Suprapubic skin (tissue), 4 donors: ENCODE data around the gene LENG1. TPM values are rescaled to one million over a fixed set of nuclear protein-coding genes. Genes with fewer than 3 reads are reported as not detected.
"Not testable (repeated sequence)": the region's sequence is repeated elsewhere in the genome, so short reads cannot be mapped to it uniquely, and the experiment has no call there.

Experiments
- DNase-seq, 2 donors: peaks; one replicate each; pipeline ENCODE4 v3.0.0-alpha.2; 2019; ENCODE audit warnings: low spot score in 2 of 2
- H3K27ac ChIP-seq: fragments of 200-600 bp; sonication (generic); one replicate; pipeline ENCODE4 v1.5.1; 2019
- H3K27me3 ChIP-seq: fragments of 200-600 bp; sonication (generic); one replicate; pipeline ENCODE4 v1.5.1; 2019
- H3K36me3 ChIP-seq: fragments of 200-600 bp; sonication (generic); one replicate; pipeline ENCODE4 v1.5.1; 2019
- H3K4me1 ChIP-seq: fragments of 200-600 bp; sonication (generic); one replicate; pipeline ENCODE4 v1.5.1; 2019
- H3K4me3 ChIP-seq: fragments of 200-600 bp; sonication (generic); one replicate; pipeline ENCODE4 v1.5.1; 2019; ENCODE audit warnings: mild to moderate bottlenecking
- H3K9me3 ChIP-seq: fragments of 200-600 bp; sonication (generic); one replicate; pipeline ENCODE4 v1.5.1; 2019
- EP300 ChIP-seq: sonication (generic); formaldehyde crosslinking; IDR thresholded peaks from one replicate; pipeline ENCODE4 v1.6.1; 2017; ENCODE audit warnings: antibody characterized with exemption
- POLR2A ChIP-seq, 2 donors: fragments of 450-650 bp; IDR thresholded peaks; one replicate each; pipeline ENCODE4 v1.6.1; 2017; ENCODE audit warnings: antibody characterized with exemption in 2 of 2, mild to moderate bottlenecking in 2 of 2, moderate library complexity in 2 of 2
- POLR2AphosphoS5 ChIP-seq, 3 donors: sonication (generic); formaldehyde crosslinking; IDR thresholded peaks; one replicate each; pipeline ENCODE4 v1.6.1; 2017; ENCODE audit warnings: antibody characterized with exemption in 3 of 3
- WGBS: methylation state at CpG from one replicate; pipeline ENCODE4 v1.1.5; 2018; 5-methylcytosine and 5-hydroxymethylcytosine counted together
- total RNA-seq, 4 donors: library from RNA; depleted of rRNA; stranded (reverse); fragments of >200 nt; gene quantifications; one replicate each; pipeline ENCODE4 v1.1.0, GENCODE V29; 2016
- TF ChIP-seq, protein P1 (sequence below), 2 donors: fragments of 200-600 bp in 1 of 2; fragments of 450-650 bp in 1 of 2; sonication (generic) in 1 of 2; IDR thresholded peaks; one replicate each; pipeline ENCODE4 v1.5.1; 2016 to 2019; ENCODE audit warnings: antibody characterized with exemption in 2 of 2, mild to moderate bottlenecking in 1 of 2, moderate library complexity in 1 of 2

Gene LENG1
- total RNA-seq, 4 donors from 2014 or later = 2.6 to 4.6 (median 4.0) TPM

GRCh38 chr19:54173359-54173699 is 13.8 kb upstream of the LENG1 start:
- H3K4me3 ChIP-seq = peak overlapping the region; percentile 34
- TF ChIP-seq, protein P1, sequence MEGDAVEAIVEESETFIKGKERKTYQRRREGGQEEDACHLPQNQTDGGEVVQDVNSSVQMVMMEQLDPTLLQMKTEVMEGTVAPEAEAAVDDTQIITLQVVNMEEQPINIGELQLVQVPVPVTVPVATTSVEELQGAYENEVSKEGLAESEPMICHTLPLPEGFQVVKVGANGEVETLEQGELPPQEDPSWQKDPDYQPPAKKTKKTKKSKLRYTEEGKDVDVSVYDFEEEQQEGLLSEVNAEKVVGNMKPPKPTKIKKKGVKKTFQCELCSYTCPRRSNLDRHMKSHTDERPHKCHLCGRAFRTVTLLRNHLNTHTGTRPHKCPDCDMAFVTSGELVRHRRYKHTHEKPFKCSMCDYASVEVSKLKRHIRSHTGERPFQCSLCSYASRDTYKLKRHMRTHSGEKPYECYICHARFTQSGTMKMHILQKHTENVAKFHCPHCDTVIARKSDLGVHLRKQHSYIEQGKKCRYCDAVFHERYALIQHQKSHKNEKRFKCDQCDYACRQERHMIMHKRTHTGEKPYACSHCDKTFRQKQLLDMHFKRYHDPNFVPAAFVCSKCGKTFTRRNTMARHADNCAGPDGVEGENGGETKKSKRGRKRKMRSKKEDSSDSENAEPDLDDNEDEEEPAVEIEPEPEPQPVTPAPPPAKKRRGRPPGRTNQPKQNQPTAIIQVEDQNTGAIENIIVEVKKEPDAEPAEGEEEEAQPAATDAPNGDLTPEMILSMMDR (IDR thresholded peaks at IDR 0.05) = no peak
- TF ChIP-seq EP300 (no peak), POLR2A (IDR thresholded peaks at IDR 0.05) (no peak), POLR2AphosphoS5 (IDR thresholded peaks at IDR 0.05) (no peak)
- H3K27me3 ChIP-seq = peaks cover 4% of the 10 kb centered on the region
- no peaks in the 10 kb centered on the region for H3K36me3 ChIP-seq
- no peak for DNase-seq
- 46% methylated on average over 13 of the region's 15 CpGs for WGBS
- no peaks in the 10 kb centered on the region for H3K9me3 ChIP-seq
- H3K27ac ChIP-seq = no peak overlapping the region
- H3K4me1 ChIP-seq = peaks cover 15% of the 10 kb centered on the region

DNA sequence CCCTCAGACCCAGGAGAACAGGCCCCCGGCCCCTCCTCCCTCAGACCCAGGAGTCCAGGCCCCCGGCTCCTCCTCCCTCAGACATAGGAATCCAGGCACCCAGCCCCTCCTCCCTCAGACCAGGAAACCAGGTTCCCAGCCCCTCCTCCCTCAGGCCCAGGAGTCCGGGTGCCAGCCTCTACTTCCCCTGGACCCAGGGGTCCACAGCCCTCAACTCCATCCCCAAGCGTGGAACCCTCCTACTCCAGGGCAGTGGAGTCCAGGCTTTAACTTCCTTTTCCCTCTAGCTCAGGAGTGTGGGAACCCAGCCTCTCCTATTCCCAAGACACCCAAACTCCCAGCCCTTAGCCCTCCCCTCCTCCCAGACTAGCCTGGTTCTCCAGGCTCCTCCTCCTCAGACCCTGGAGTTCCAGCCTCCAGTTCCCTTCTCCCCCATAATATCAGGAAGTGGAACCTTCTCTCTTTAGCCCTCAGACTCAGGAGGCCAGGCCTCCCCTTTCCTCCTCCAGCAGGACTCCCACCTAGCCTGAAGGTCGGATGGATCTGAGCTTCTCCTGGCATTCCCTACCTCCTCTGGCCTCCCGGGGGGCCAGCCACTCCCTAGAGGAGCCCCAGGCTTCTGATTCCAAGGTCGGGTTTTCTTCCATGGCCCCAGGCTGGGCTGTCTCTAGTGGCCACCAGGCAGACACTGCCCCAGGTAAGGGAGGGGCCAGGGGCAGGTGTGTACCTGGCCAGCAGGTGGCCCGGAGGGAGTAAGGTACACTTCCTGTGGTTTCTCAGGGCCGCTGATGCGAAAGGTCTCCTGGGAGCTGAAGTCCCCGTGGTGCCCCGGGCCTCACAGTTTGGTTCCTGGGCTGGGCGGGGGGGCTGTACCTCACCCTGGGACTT is 13.2 kb upstream of the LENG1 start, which contains the start of gene TMC4:
Gene TMC4 (minus strand): TSS at position 690 of the 888 bp plus-strand sequence. CDS start 43 bp downstream, at position 647.
- H3K4me3 ChIP-seq = peak within 1 kb of the TSS; percentile 34
- no peaks in the 10 kb centered on the region for H3K36me3 ChIP-seq
- DNase-seq = no peak
- H3K27me3 ChIP-seq = peaks cover 4% of the 10 kb centered on the region
- peak within 1 kb of the TSS; percentile 48 for H3K27ac ChIP-seq
- H3K4me1 ChIP-seq = peaks cover 17% of the 10 kb centered on the region
- TF ChIP-seq POLR2AphosphoS5 (IDR thresholded peaks at IDR 0.05) = no peak
- TF ChIP-seq, protein P1 (IDR thresholded peaks at IDR 0.05) = peak in 1 of 2 donors; percentile 11
- no peaks in the 10 kb centered on the region for H3K9me3 ChIP-seq
- 19% methylated on average over 4 of the region's 13 CpGs for WGBS

DNA sequence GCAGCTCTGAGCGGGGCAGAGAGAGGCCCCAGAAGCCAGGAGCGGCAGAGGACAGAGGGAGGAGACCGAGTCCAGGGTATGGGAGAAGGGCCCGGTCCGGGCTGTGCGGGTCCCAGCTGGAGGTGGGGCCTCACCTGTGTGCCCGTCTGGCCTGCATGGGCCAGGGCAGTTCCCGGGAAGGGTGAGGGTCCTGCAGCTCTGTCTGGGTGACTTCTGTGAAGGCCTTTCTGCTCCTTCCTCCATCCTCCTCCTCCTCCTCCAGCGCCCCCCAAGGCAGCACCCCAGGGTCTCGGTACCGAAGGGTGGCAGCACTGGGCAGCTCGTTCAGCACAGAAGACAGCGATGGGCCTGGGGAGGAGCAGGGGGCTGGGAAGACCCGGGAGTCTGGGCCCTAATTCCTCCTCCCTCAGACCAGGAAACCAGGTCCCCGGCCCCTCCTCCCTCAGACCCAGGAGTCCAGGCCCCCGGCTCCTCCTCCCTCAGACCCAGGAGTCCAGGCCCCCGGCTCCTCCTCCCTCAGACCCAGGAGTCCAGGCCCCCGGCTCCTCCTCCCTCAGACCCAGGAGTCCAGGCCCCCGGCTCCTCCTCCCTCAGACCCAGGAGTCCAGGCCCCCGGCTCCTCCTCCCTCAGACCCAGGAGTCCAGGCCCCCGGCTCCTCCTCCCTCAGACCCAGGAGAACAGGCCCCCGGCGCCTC is 12.4 kb upstream of the LENG1 start:
- WGBS = 57% methylated on average over 20 of the region's 23 CpGs
- H3K4me1 ChIP-seq = peaks cover 17% of the 10 kb centered on the region
- not testable (repeated sequence) for H3K36me3 ChIP-seq, DNase-seq, H3K27ac ChIP-seq, H3K27me3 ChIP-seq, H3K4me3 ChIP-seq, H3K9me3 ChIP-seq

- H3K4me3 ChIP-seq = no peak overlapping the region
- DNase-seq = no peak
- TF ChIP-seq POLR2A (IDR thresholded peaks at IDR 0.05) (no peak), EP300 (no peak)
- no peak overlapping the region for H3K27ac ChIP-seq
- 83% methylated on average over 21 of the region's 21 CpGs for WGBS
- H3K4me1 ChIP-seq = peaks cover 22% of the 10 kb centered on the region
- H3K36me3 ChIP-seq = no peaks in the 10 kb centered on the region
- peaks cover 4% of the 10 kb centered on the region for H3K27me3 ChIP-seq
- no peaks in the 10 kb centered on the region for H3K9me3 ChIP-seq
Measured at GRCh38 chr19:54169149-54169740, 9.7 kb upstream of the LENG1 start.

DNA sequence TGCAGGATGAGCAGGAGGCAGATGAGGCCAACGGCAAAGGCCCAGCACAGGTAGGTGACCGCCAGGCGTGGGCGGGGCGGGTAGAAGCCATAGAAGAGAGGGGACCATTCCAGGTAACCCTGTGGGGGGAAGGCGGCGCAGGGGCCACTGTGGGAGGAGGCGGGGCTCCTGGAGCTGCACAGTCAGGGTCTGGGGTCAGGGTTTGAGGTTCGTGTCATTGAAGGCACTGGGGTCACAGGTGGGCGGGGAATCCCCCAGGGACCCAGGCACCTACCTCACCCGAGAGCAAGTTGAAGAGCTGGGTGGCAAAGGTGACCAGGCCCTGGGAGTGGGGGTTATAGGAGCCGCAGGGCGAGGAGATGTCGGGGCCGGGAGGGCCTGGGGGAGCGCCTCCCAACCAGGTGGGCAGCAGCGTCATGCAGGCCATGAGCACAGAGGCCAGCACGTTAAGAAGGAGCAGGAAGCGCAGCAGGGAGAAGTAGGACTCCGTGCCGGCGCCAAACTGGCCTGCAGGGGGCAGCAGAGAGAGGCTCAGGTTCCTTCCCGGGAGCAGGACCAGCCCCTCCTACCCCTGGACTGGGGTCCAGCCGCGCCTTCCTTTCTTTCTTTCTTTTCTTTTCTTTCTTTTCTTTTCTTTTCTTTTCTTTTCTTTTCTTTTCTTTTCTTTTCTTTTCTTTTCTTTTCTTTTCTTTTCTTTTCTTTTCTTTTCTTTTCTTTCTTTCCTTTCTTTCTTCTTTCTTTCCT is 8.8 kb upstream of the LENG1 start:
- H3K4me1 ChIP-seq = peaks cover 21% of the 10 kb centered on the region
- TF ChIP-seq EP300 = no peak
- TF ChIP-seq, protein P1 (IDR thresholded peaks at IDR 0.05) = peak; percentile 57 to 95

More for the DNA sequence above, 8.8 kb upstream of the LENG1 start:
- H3K27ac ChIP-seq = no peak overlapping the region
- no peaks in the 10 kb centered on the region for H3K9me3 ChIP-seq
- peaks cover 3% of the 10 kb centered on the region for H3K27me3 ChIP-seq
- H3K4me3 ChIP-seq = no peak overlapping the region
- H3K36me3 ChIP-seq = no peaks in the 10 kb centered on the region
- WGBS = 34% methylated on average over 17 of the region's 25 CpGs
- DNase-seq = peak; percentile 90 to 95
